ENCODE measurements around the gene NDUFA8.
A peak's percentile ranks its signal among the peaks of the same experiment; 100 is the strongest.

NDUFA8 gene

GRCh38 chr9:122159026-122159924 is at the start of gene NDUFA8, which contains the start of gene MORN5:
Gene NDUFA8, minus strand, starts transcription at chr9:122159779. Its CDS starts 102 bp downstream, at chr9:122159677.
Gene MORN5, plus strand, starts transcription at chr9:122159908. Its CDS starts 65 bp downstream, at chr9:122159973.
- DNase-seq = peak; percentile 84

- DNase-seq = no peak
Observed at GRCh38 chr9:122207096-122207495, 47.5 kb upstream of the NDUFA8 start.

GRCh38 chr9:122206118-122207046 is 46.8 kb upstream of the NDUFA8 start:
- DNase-seq = no peak

GRCh38 chr9:122205176-122205575 is 45.6 kb upstream of the NDUFA8 start:
- DNase-seq = no peak

GRCh38 chr9:122204491-122204890 is 44.9 kb upstream of the NDUFA8 start:
- no peak for DNase-seq

GRCh38 chr9:122204055-122204454 is 44.5 kb upstream of the NDUFA8 start:
- DNase-seq = no peak

- DNase-seq = no peak
Observed at GRCh38 chr9:122202111-122202510, 42.5 kb upstream of the NDUFA8 start.

- no peak for DNase-seq
Observed at GRCh38 chr9:122201641-122202040, 42.1 kb upstream of the NDUFA8 start.

GRCh38 chr9:122200960-122201595 is 41.5 kb upstream of the NDUFA8 start:
- no peak for DNase-seq

- no peak for DNase-seq
Observed at GRCh38 chr9:122197882-122198281, 38.3 kb upstream of the NDUFA8 start.

GRCh38 chr9:122197426-122197825 is 37.8 kb upstream of the NDUFA8 start:
- DNase-seq = peak; percentile 55

GRCh38 chr9:122195875-122196274 is 36.3 kb upstream of the NDUFA8 start:
- no peak for DNase-seq

GRCh38 chr9:122193651-122194050 is 34.1 kb upstream of the NDUFA8 start:
- no peak for DNase-seq

GRCh38 chr9:122192914-122193525 is 33.4 kb upstream of the NDUFA8 start:
- DNase-seq = no peak

- DNase-seq = no peak
Observed at GRCh38 chr9:122192261-122192875, 32.8 kb upstream of the NDUFA8 start.

GRCh38 chr9:122191584-122191983 is 32.0 kb upstream of the NDUFA8 start:
- DNase-seq = no peak

GRCh38 chr9:122190597-122191381 is 31.2 kb upstream of the NDUFA8 start:
- DNase-seq = no peak

GRCh38 chr9:122188369-122188768 is 28.8 kb upstream of the NDUFA8 start:
- no peak for DNase-seq

- no peak for DNase-seq
Observed at GRCh38 chr9:122186777-122187470, 27.3 kb upstream of the NDUFA8 start.

GRCh38 chr9:122186301-122186700 is 26.7 kb upstream of the NDUFA8 start:
- DNase-seq = no peak

GRCh38 chr9:122184551-122184950 is 25.0 kb upstream of the NDUFA8 start:
- no peak for DNase-seq
